ENCODE measurements around the gene ZNF541.
"Not testable (repeated sequence)": the region's sequence is repeated elsewhere in the genome, so short reads cannot be mapped to it uniquely, and the experiment has no call there.

Gene ZNF541

GRCh38 chr19:47598407-47599349 is 25.7 kb upstream of the ZNF541 start:
- DNase-seq: no peak

DNA sequence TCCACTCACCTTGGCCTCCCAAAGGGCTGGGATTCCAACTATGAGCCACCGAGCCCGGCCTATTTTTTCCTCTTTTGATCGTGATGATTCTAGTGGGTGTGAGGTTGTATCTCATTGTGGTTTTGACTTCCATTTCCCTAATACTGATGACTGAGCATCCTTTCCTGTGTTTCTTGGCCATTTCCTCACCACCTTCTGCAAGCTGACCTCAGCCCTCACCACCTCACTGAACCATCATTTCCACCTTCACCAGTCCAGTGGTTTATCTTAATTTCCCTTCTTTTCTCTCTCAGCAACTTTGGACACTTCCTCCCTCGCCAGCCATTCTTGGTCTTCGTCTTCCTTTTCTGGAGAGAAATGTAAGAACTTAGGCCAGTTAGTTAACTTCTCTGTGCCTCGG is 23.0 kb upstream of the ZNF541 start:
- no peak for DNase-seq

- DNase-seq: no peak
These were observed 20.9 kb upstream of the ZNF541 start for GRCh38 chr19:47593860-47594259.

GRCh38 chr19:47589824-47590223 is 16.9 kb upstream of the ZNF541 start:
- no peak for DNase-seq

DNA sequence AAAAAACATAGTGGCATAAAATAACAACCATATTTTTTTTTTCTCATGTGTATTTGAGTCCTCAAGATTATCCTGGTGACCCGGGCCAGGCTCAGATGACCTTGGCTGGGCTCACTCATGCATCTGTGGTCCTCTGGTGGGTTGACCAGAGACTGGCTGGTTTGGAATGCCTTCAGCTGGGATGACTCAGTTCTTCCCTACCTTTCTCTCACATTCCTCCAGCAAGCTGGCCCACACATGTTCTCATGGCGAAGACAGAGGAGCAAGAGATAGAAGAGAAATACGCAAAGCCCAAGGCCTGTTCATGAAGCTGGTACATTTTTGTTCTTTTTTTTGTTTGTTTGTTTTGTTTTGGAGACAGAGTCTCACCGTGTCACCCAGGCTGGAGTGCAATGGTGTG is 14.3 kb upstream of the ZNF541 start:
- no peak for DNase-seq

DNA sequence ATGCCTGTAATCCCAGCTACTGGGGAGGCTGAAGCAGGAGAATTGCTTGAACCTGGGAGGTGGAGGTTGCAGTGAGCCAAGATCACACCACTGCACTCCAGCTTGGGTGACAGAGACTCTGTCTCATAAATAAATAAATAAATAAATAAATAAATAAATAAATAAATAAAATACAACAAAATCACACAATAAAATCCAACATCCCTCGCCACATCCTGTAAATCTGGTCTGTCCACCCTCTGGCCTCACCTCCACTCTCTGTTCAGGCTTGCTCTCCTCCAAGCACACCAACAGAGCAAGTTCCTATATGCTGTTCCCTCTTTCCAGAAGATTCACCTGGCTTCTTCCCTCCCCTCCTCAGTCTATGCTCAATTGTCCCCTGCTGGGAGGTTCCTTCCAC is 10.2 kb upstream of the ZNF541 start:
- DNase-seq: not testable (repeated sequence)

DNA sequence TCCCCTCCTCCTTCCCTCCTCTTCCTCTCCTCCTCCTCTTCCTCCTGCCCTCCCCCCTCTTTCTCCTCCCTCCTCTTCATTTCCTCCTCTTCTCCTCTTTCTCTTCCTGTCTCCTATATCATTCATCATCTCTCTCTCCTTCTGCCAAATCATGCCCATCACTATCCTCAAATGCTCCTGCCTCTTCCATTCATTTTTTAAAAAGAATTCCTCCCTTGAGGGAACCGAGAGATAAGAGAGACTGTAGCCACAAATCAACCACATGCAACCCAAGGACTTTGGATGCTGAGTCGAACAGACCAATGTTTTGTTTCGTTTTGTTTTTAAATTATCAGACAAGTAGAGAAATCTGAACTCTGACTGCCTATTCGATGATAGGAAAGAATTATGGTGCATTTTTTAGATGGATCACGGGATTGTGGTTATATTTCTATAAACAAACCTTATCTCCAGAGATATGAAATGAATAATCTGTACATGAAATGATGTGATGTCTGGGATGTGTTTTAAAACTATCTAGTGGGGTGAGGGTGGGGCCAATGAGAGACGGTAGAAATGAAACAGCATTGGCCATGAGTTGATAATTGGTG is 9.5 kb upstream of the ZNF541 start:
- no peak for DNase-seq

DNA sequence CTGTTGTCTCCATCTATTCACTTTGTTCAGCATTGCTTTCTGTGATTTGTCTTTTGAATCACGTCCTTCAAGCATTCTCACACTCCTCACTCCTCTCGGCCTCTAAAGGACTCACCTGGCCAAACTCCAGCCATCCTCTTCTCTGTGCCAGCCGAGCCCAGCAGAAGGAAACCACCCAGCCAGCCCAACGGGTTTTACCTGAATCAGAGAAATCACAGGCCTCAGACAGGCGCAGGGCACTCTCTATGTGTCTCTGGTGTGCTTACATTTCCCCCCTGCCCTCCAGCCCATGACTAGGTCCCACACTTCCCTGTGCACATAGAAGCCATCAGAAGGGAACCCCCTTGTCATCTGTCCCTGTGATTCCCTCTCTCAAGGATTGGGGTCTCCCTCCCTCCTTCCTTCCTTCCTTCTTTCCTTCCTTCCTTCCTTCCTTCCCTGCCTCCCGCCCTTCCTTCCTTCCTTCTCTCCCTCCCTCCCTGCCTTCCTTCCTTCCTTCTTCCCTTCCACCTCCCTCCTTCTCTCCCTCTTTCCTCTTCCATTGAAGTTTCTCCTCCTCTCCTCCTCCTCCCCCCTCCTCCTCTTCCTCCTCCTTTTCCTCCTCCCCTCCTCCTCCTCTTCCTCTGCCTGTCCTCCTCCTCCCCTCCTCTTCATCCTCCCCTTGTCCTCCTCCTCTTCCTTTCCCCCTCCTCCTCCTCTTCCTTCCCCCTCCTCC is 8.8 kb upstream of the ZNF541 start:
- no peak for DNase-seq

DNA sequence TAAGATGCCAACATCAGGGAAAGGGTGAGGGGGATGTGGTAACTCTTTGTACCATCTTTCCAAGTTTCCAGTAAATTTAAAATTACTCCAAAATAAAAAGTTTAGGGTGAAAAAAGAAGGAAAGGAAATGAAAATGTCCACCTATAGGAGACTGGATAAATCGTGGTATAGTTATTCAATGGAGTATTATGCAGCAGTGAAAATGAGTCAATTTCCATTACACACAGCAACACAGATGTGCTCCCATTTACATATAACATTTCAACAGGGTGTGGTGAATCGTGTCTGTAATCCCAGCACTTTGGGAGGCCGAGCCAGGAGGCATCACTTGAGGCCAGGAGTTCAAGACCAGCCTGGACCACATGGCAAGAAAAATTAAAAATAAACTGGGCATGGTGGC is 7.4 kb upstream of the ZNF541 start:
- DNase-seq: no peak

DNA sequence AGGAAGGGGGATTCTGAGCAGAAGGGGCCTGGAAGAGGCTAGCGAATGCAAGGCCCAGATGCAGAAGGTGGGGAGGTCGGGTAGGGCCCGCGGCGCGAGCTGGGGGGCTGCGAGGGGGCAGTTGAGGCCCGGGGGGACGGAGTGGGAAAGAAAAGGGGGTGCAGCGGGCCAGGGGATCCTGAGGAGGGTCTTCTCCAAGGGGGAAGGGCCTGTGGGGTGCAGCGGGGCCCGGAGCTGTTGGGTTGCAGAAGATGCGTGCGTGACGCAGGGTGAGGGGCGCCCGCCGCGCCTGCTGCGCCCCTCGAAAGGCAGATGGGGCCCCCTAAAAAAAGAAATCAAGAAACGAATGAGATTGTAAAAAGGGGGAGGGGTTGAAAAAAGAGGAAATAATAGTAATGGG is 313 bp downstream of the ZNF541 start:
- DNase-seq: no peak

DNA sequence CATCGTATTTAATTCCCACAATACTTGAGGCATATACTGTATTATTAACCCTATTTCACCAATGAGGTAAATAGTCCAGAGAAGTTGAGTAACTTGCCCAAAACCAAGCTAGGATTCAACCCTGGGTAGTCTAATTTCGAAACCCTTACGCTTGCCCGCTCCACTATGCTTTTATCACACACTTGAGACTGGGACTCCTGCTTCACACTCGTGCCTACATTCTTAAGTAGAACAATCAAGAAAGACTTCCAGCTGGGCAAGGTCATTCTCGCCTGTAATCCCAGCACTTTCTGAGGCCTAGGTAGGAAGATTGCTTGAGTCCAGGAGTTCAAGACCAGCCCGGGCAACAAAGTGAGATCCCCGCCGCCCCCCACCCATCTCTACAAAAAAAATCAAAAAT is 3.6 kb downstream of the ZNF541 start:
- no peak for DNase-seq

- DNase-seq: no peak
These were observed 8.9 kb downstream of the ZNF541 start for GRCh38 chr19:47564081-47564480.

DNA sequence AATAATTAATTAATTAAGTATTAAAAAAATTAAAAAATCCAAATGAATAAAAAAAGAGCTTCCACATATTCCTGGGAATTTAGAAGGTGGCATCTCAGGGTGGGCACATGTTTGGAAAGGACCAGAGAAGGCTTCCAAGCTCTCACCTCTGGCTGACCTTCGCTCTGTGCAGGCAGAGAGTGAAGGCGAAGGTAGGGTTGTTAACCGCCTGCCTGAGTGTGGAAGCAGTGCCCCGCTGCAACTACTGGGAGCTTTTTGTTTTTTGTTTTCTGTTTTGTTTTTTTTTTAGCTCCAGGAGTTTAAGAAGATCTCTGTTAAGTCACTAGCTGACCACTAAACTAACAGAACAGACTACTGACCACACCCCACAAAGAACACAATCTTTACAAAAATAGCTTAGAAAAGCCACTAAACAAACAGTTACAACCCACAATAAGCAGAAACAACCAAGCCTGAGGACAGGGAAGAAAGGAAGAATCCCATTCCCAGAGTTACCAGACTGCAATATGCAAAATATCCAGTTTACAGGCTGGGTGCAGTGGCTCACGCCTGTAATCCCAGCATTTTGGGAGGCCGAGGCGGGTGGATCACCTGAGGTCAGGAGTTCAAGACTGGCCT is 11.4 kb downstream of the ZNF541 start:
- DNase-seq: no peak

DNA sequence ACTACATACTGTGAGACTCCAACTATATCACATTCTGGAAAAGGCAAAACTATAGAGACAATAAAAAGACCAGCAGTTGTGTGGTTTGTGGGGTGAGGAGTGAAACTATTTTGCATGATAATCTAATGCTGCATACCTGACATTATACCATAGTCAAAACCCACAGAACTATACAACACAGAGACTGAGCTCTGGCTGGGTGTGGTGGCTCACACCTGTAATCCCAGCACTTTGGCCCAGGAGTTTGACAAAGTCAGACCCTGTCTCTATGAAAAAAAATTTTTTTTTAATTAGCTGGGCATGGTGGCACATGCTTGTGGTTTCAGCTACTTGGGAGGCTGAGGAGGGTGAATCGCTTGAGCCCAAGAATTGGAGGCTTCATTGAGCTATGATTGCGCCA is 11.9 kb downstream of the ZNF541 start:
- DNase-seq: no peak

DNA sequence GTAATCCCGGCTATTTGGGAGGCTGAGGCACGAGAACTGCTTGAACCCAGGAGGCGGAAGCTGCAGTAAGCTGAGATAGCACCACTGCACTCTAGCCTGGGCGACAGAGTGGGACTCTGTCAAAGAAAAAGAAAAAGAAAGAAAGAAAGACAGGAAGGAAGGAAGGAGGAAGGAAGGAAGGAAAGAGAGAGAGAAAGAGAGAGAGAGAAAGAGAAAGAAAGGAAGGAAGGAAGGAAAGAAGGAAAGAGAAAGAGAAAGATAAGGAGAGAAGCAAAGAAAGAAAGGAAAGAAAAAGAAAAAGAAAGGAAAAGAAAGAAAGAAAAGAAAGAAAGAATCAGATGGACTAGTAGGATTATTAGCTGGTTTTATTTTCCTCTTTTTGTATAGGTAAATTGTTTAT is 22.8 kb downstream of the ZNF541 start:
- DNase-seq: no peak

- DNase-seq: no peak
These were observed 23.6 kb downstream of the ZNF541 start for GRCh38 chr19:47549261-47549862.

- DNase-seq: no peak
These were observed 25.7 kb downstream of the ZNF541 start for GRCh38 chr19:47547199-47547598.

- DNase-seq: no peak
These were observed 27.6 kb downstream of the ZNF541 start for GRCh38 chr19:47545061-47545948.

DNA sequence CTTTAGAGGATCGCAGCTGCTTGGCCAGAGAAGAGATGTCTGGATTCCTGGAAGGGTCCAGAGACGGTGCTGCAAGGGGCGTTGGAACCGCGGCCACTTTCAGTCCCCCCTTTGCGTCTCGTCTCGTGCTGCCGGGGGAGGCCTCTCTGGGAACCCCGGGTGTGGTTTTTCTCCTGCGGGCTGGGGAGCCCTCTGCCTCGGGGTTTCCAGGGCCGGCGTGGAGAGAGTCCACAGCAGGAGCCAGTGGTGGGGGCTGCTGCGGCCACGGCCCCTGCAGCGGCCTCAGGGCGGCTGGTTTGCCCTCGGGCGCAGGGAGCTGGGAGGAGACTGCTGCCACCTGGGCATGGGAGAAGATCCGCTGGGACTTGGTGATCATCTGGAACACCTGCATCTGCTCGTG is 28.5 kb downstream of the ZNF541 start:
- no peak for DNase-seq

GRCh38 chr19:47544075-47544474 is 28.9 kb downstream of the ZNF541 start:
- no peak for DNase-seq

DNA sequence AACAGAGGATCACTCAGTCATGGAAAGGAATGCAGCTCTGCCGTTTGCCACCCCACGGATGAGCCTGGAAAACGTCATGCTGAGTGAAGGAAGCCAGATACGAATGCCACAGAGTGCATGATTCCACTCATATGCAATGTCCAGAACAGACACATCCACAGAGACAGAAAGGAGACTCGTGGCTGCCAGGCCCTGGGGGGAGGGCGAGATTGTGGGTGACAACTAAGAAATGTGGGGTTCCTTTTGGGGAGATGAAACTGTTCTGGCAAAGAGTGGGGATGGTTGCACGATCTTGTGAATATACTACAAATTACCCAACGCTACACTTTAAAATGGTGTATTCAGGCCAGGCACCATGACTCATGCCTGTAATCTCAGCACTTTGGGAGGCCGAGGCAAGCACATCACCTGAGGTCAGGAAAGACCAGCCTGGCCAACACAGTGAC is 30.9 kb downstream of the ZNF541 start:
- no peak for DNase-seq

GRCh38 chr19:47541518-47541917 is 31.4 kb downstream of the ZNF541 start:
- no peak for DNase-seq

Data from SIG-M5 (cell line).